HCT116 (cell line): ENCODE measurements around the gene TNIP3. TPM values are rescaled to one million over a fixed set of nuclear protein-coding genes. Genes with fewer than 3 reads are reported as not detected.

ENCODE experiments used
- ATAC-seq: fragments of 200-7000 bp; cut with Tn5 transposase; 2 replicates; pipeline ENCODE4 v1.9.1; 2020; ENCODE audit warnings: mild to moderate bottlenecking, moderate library complexity
- BruUV-seq: library from RNA; stranded (reverse); fragments of 400-500 nt; replicated peaks from 2 replicates; lab custom pipeline; 2021; lab: Mats Ljungman, UMichigan
- CTCF ChIA-PET: fragments of 300-600 bp; sonication (Branson Sonifier 250); formaldehyde crosslinking; loops from one replicate; lab custom pipeline; 2021; ENCODE audit warnings: antibody characterized with exemption; lab: Charles Lee
- POLR2A ChIA-PET: fragments of 300-600, 350-600 bp; sonication (Branson Sonifier 250); formaldehyde crosslinking; loops from one replicate; lab custom pipeline; 2021; ENCODE audit warnings: antibody characterized with exemption; lab: Charles Lee
- RAD21 ChIA-PET, 2 experiments: fragments of 300-600 bp; sonication (Branson Sonifier 250); formaldehyde crosslinking; loops; one replicate each; lab custom pipeline; 2023; ENCODE audit warnings: low total read pairs in 2 of 2; ENCODE audit not compliant: uncharacterized antibody in 2 of 2, unreplicated experiment in 2 of 2, low non-redundant PET in 1 of 2; lab: Charles Lee
- DNase-seq: peaks from one replicate; pipeline ENCODE4 v3.0.0-alpha.2; 2010; ENCODE audit warnings: low read depth, low spot score
- H2AFZ ChIP-seq: fragments of 200-600 bp; shearing (Covaris generic), sonication (generic); 2 replicates; pipeline ENCODE4 v1.6.1; 2017; ENCODE audit warnings: low read depth, mixed run types, mixed read lengths, antibody characterized with exemption, low read length; ENCODE audit not compliant: poor library complexity, severe bottlenecking
- H3K27ac ChIP-seq: 2 replicates; pipeline ENCODE4 v1.5.1; 2012; ENCODE audit warnings: low read depth, low read length
- H3K27me3 ChIP-seq: fragments of 200-600 bp; sonication (generic); 2 replicates; pipeline ENCODE4 v1.6.1; 2016; ENCODE audit warnings: mixed run types, low read length, mixed read lengths; ENCODE audit not compliant: insufficient read depth
- H3K36me3 ChIP-seq, 2 experiments: fragments of 200-500 bp in 1 of 2; fragments of 200-600 bp in 1 of 2; sonication (Bioruptor generic) in 1 of 2; sonication (generic) in 1 of 2; 2 replicates each; pipeline versions ENCODE4 v1.5.1 to v1.6.1; 2014 to 2016; ENCODE audit warnings: low read length in 2 of 2, inconsistent platforms in 1 of 2, mixed read lengths in 1 of 2, mixed run types in 1 of 2; ENCODE audit not compliant: insufficient read depth in 2 of 2, control insufficient read depth in 1 of 2
- H3K4me1 ChIP-seq, 2 experiments: fragments of 200-600 bp in 1 of 2; sonication (generic) in 1 of 2; 2 replicates each; pipeline versions ENCODE4 v1.5.1 to v1.6.1; 2012 to 2017; ENCODE audit warnings: low read length in 2 of 2, inconsistent platforms in 1 of 2, mild to moderate bottlenecking in 1 of 2, mixed read lengths in 1 of 2, mixed run types in 1 of 2, moderate library complexity in 1 of 2; ENCODE audit not compliant: insufficient read depth in 2 of 2, control insufficient read depth in 1 of 2
- H3K4me2 ChIP-seq: fragments of 200-600 bp; sonication (generic); 2 replicates; pipeline ENCODE4 v1.6.1; 2017; ENCODE audit warnings: mixed run types, low read length, mixed read lengths
- H3K4me3 ChIP-seq, 2 experiments: fragments of 200-600 bp in 1 of 2; sonication (generic) in 1 of 2; replicated peaks in 1 of 2; 2 replicates each; pipeline ENCODE4 v1.5.1; 2011 to 2016; ENCODE audit warnings: low read length in 2 of 2, control low read depth in 1 of 2, low read depth in 1 of 2, mild to moderate bottlenecking in 1 of 2, mixed read lengths in 1 of 2, mixed run types in 1 of 2
- H3K79me2 ChIP-seq: fragments of 200-600 bp; sonication (generic); 2 replicates; pipeline ENCODE4 v1.6.1; 2017; ENCODE audit warnings: mild to moderate bottlenecking, mixed run types, low read length, moderate library complexity, mixed read lengths; ENCODE audit not compliant: insufficient read depth
- H3K9ac ChIP-seq: fragments of 200-600 bp; sonication (generic); 2 replicates; pipeline ENCODE4 v1.6.1; 2016; ENCODE audit warnings: low read length, mixed read lengths
- H3K9me2 ChIP-seq: fragments of 200-600 bp; sonication (generic), shearing (Covaris generic); 2 replicates; pipeline ENCODE4 v1.6.1; 2017; ENCODE audit warnings: mixed run types, mild to moderate bottlenecking, moderate library complexity; ENCODE audit not compliant: insufficient read depth
- H3K9me3 ChIP-seq, 2 experiments: fragments of 200-500 bp in 1 of 2; fragments of 200-600 bp in 1 of 2; sonication (Bioruptor generic) in 1 of 2; sonication (generic) in 1 of 2; 2 replicates each; pipeline ENCODE4 v1.6.1; 2014 to 2017; ENCODE audit warnings: low read length in 2 of 2, mixed read lengths in 2 of 2, inconsistent platforms in 1 of 2, low read depth in 1 of 2, mild to moderate bottlenecking in 1 of 2, mixed run types in 1 of 2, moderate library complexity in 1 of 2; ENCODE audit not compliant: control insufficient read depth in 1 of 2, insufficient read depth in 1 of 2
- H4K20me1 ChIP-seq: fragments of 200-600 bp; sonication (generic), shearing (Covaris generic); 2 replicates; pipeline ENCODE4 v1.6.1; 2017; ENCODE audit warnings: mixed run types, mild to moderate bottlenecking, moderate library complexity; ENCODE audit not compliant: insufficient read depth
- ATF3 ChIP-seq: IDR thresholded peaks from 2 replicates; pipeline ENCODE4 v1.6.1; 2012
- CBX3 ChIP-seq: IDR thresholded peaks from 2 replicates; pipeline ENCODE4 v1.6.1; 2012; ENCODE audit warnings: low read depth
- ELF1 ChIP-seq: IDR thresholded peaks from 2 replicates; pipeline ENCODE4 v1.6.1; 2012; ENCODE audit warnings: low read depth, borderline replicate concordance
- EZH2 ChIP-seq: fragments of 200-600 bp; sonication (generic); IDR thresholded peaks from 2 replicates; pipeline ENCODE4 v1.6.1; 2017; ENCODE audit warnings: antibody characterized with exemption, mixed run types
- EZH2phosphoT487 ChIP-seq: fragments of 200-600 bp; IDR thresholded peaks from 2 replicates; pipeline ENCODE4 v1.6.1; 2018; ENCODE audit warnings: antibody characterized with exemption, borderline replicate concordance
- JUND ChIP-seq: IDR thresholded peaks from 2 replicates; pipeline ENCODE4 v1.6.1; 2012
- POLR2A ChIP-seq: IDR thresholded peaks from 2 replicates; pipeline ENCODE4 v1.7.0; 2011; ENCODE audit warnings: borderline replicate concordance; ENCODE audit not compliant: insufficient read depth, insufficient read length; ENCODE audit errors: extremely low read depth
- POLR2AphosphoS5 ChIP-seq: IDR thresholded peaks from 2 replicates; pipeline ENCODE4 v1.6.1; 2011; ENCODE audit warnings: mild to moderate bottlenecking, low read depth, low read length, moderate library complexity
- REST ChIP-seq: IDR thresholded peaks from 2 replicates; pipeline ENCODE4 v1.6.1; 2012; ENCODE audit warnings: low read depth
- SIN3A ChIP-seq: IDR thresholded peaks from 2 replicates; pipeline ENCODE4 v1.6.1; 2012; ENCODE audit warnings: low read depth
- SP1 ChIP-seq: IDR thresholded peaks from 2 replicates; pipeline ENCODE4 v1.6.1; 2012; ENCODE audit warnings: low read depth
- TCF7L2 ChIP-seq: IDR thresholded peaks from 2 replicates; pipeline ENCODE4 v1.7.0; 2011; ENCODE audit warnings: borderline replicate concordance, inconsistent platforms; ENCODE audit not compliant: insufficient read depth, insufficient read length; ENCODE audit errors: extremely low read depth
- ZBTB33 ChIP-seq: IDR thresholded peaks from 2 replicates; pipeline ENCODE4 v1.6.1; 2011; ENCODE audit warnings: mild to moderate bottlenecking, low read length, moderate library complexity; ENCODE audit not compliant: insufficient replicate concordance; ENCODE audit errors: extremely low read depth
- intact Hi-C: fragments of 100-400 bp; cut with micrococcal nuclease; formaldehyde crosslinking; loops from 2 replicates; pipeline ENCODE4 v1.10.0; 2022
- total RNA-seq: library from RNA; stranded (reverse); gene quantifications from one replicate; pipeline ENCODE4 v1.2.1, GENCODE V29; 2021; ENCODE audit not compliant: unreplicated experiment

The TNIP3 gene
- total RNA-seq, 1 experiment from 2014 or later: not detected

DNA sequence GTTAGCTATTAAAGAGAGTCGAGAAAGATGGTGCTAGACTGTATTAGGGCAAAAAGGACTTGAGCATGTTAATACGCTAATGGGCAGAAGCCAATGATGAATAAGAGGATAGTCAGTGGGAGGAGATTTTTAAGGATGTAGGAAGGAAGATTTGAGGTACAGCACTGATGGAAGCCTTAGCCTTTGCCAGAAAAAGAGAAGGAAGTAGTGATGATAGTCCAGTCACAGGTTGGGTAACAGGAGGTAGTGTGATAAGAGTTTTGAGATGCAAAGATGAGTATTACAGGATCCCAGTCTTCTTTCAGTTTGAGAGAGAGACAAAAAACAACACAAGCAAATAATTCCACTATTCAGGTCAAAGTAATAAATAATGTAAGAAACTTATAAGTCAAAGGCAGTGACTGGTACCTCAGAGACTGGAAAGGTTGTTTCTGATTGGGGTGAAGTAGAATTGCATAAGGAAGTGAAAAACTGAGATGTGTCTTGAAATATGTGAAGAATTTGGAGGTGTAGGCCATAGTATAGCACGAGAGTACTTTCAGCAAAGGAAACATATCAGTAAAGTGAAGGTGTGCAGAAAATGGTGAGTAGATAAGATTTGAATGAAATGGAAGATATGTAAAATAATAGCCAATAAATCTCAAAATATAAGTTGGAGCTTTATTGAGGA is 69.7 kb downstream of the TNIP3 start (continued):
- TF ChIP-seq REST (no peak), ATF3 (no peak), EZH2phosphoT487 (no peak), JUND (no peak), ZBTB33 (no peak), POLR2A (no peak), SP1 (no peak), EZH2 (no peak)

DNA sequence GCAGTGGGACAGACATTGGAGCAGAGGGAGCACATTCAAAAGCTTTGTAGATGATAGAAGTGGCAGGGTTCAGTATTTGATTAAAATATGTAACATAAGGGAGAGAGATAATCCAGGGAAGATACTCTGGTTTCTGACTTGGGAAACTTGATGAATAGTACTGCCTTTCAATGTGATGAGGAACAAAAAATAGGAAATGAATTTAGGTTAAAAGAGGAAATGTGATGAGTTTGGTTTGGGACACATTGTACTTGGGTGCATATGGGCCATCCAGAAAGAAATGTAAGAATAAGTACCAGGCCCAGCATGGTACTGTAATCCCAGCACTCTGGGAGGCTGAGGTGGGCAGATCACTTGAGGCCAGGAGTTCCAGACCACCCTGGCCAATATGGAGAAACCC is 70.9 kb downstream of the TNIP3 start:
- no peak overlapping the region for H3K4me3 ChIP-seq
- intact Hi-C loops: no loop called here
- no peak for ATAC-seq
- no peak for DNase-seq
- no peaks in the 10 kb centered on the region for H3K36me3 ChIP-seq
- no peak overlapping the region for H3K27ac ChIP-seq
- no peak overlapping the region for H3K9ac ChIP-seq
- CTCF ChIA-PET: no interaction called here
- H3K9me3 ChIP-seq: no peaks in the 10 kb centered on the region
- RAD21 ChIA-PET: no interaction called here
- no peaks in the 10 kb centered on the region for H3K4me1 ChIP-seq
- H4K20me1 ChIP-seq: no peaks in the 10 kb centered on the region
- POLR2A ChIA-PET: no interaction called here
- no peak overlapping the region for H3K4me2 ChIP-seq
- H2AFZ ChIP-seq: no peak overlapping the region
- no peaks in the 10 kb centered on the region for H3K79me2 ChIP-seq
- no peaks in the 10 kb centered on the region for H3K9me2 ChIP-seq
- no peaks in the 10 kb centered on the region for H3K27me3 ChIP-seq
- no peak for TF ChIP-seq CBX3
- no peak for TF ChIP-seq SP1
- no peak for TF ChIP-seq ELF1
- no peak for TF ChIP-seq SIN3A
- no peak for TF ChIP-seq TCF7L2
- no peak for TF ChIP-seq POLR2AphosphoS5
- no TSS peak for BruUV-seq
